Measurements from ENCODE around the gene ATP10A.
"Not testable (repeated sequence)": the region's sequence is repeated elsewhere in the genome, so short reads cannot be mapped to it uniquely, and the experiment has no call there.

The ATP10A gene

GRCh38 chr15:25641361-25641760 lies 221.8 kb downstream of the ATP10A start:
- DNase-seq, result peak; percentile 38

GRCh38 chr15:25640959-25641358 lies 222.2 kb downstream of the ATP10A start:
- DNase-seq, result not testable (repeated sequence)

- DNase-seq, result no peak
Observed at GRCh38 chr15:25640381-25640780, 222.7 kb downstream of the ATP10A start.

GRCh38 chr15:25636486-25636885 lies 226.6 kb downstream of the ATP10A start:
- not testable (repeated sequence) for DNase-seq

GRCh38 chr15:25635191-25635590 lies 227.9 kb downstream of the ATP10A start:
- DNase-seq, result no peak

GRCh38 chr15:25633862-25634261 lies 229.3 kb downstream of the ATP10A start:
- DNase-seq, result no peak

GRCh38 chr15:25631971-25632370 lies 231.2 kb downstream of the ATP10A start:
- no peak for DNase-seq
